GM21360 (cell line): ENCODE measurements around the gene OR52E6.

Experiments used
- ATAC-seq: cut with Tn5 transposase; IDR thresholded peaks from one replicate; pipeline ENCODE4 v1.9.1; 2021; ENCODE audit warnings: mild to moderate bottlenecking, moderate library complexity; ENCODE audit not compliant: unreplicated experiment

The OR52E6 gene

GRCh38 chr11:5803982-5804381, 37.7 kb downstream of the OR52E6 start:
- ATAC-seq = no peak

- ATAC-seq = no peak
These were observed 45.2 kb downstream of the OR52E6 start for GRCh38 chr11:5796541-5796940.

GRCh38 chr11:5791165-5791564, 50.5 kb downstream of the OR52E6 start, which contains the start of gene OR52N1:
Gene OR52N1, minus strand, starts transcription at chr11:5791265. Its CDS starts 2,449 bp downstream, at chr11:5788816.
- ATAC-seq = no peak
